Keratinocyte (primary cell): ENCODE results near the gene NOD2. TPM values are rescaled to one million over a fixed set of nuclear protein-coding genes. Genes with fewer than 3 reads are reported as not detected.

Experiments
- DNase-seq: peaks from one replicate; pipeline ENCODE4 v3.0.0-alpha.2; 2011; ENCODE audit warnings: low read depth, missing footprints, low spot score
- FAIRE-seq: peaks from 2 replicates; lab custom pipeline; 2011; peaks lifted over from hg19 to GRCh38; lab: Jason Lieb, UNC
- H2AFZ ChIP-seq: 2 replicates; pipeline ENCODE4 v1.6.0; 2012; ENCODE audit warnings: low read length, control low read depth, inconsistent platforms; ENCODE audit not compliant: control insufficient read depth
- H3K27ac ChIP-seq: 2 replicates; pipeline ENCODE4 v1.5.1; 2011; ENCODE audit warnings: low read length; ENCODE audit not compliant: control insufficient read depth, insufficient read depth
- H3K27me3 ChIP-seq: 3 replicates; pipeline ENCODE4 v1.6.0; 2011; ENCODE audit warnings: low read length; ENCODE audit not compliant: control insufficient read depth, insufficient read depth; ENCODE audit errors: extremely low read depth
- H3K36me3 ChIP-seq, 2 experiments: 2 replicates in 1 of 2; 3 replicates in 1 of 2; pipeline ENCODE4 v1.5.1; 2011; ENCODE audit warnings: low read length in 2 of 2, mild to moderate bottlenecking in 1 of 2; ENCODE audit not compliant: control insufficient read depth in 2 of 2, insufficient read depth in 2 of 2; ENCODE audit errors: extremely low read depth in 1 of 2
- H3K4me1 ChIP-seq: 3 replicates; pipeline ENCODE4 v1.5.1; 2011; ENCODE audit warnings: low read length; ENCODE audit not compliant: control insufficient read depth, insufficient read depth; ENCODE audit errors: extremely low read depth
- H3K4me2 ChIP-seq: 3 replicates; pipeline ENCODE4 v1.6.0; 2011; ENCODE audit warnings: low read depth, low read length; ENCODE audit not compliant: control insufficient read depth, insufficient read depth; ENCODE audit errors: extremely low read depth
- H3K4me3 ChIP-seq, 3 experiments: fragments of 200-600 bp in 1 of 3; sonication (generic) in 1 of 3; 2 replicates in 2 of 3; 3 replicates in 1 of 3; pipeline ENCODE4 v1.5.1; 2011 to 2016; ENCODE audit warnings: low read length in 3 of 3, mild to moderate bottlenecking in 3 of 3, control low read depth in 2 of 3, inconsistent platforms in 1 of 3, low read depth in 1 of 3, mixed read lengths in 1 of 3, mixed run types in 1 of 3, moderate library complexity in 1 of 3; ENCODE audit not compliant: control insufficient read depth in 2 of 3, insufficient read depth in 2 of 3; ENCODE audit errors: extremely low read depth in 1 of 3
- H3K79me2 ChIP-seq: 2 replicates; pipeline ENCODE4 v1.6.0; 2012; ENCODE audit warnings: low read length; ENCODE audit not compliant: control insufficient read depth, insufficient read depth
- H3K9ac ChIP-seq: 3 replicates; pipeline ENCODE4 v1.6.0; 2011; ENCODE audit warnings: low read length; ENCODE audit not compliant: control insufficient read depth, insufficient read depth; ENCODE audit errors: extremely low read depth
- H3K9me1 ChIP-seq: 3 replicates; pipeline ENCODE4 v1.6.0; 2011; ENCODE audit warnings: low read length; ENCODE audit not compliant: control insufficient read depth, insufficient read depth; ENCODE audit errors: extremely low read depth
- H3K9me3 ChIP-seq: 2 replicates; pipeline ENCODE4 v1.5.1; 2012; ENCODE audit warnings: low read depth, low read length; ENCODE audit not compliant: control insufficient read depth
- H4K20me1 ChIP-seq: 3 replicates; pipeline ENCODE4 v1.6.0; 2011; ENCODE audit warnings: low read length; ENCODE audit not compliant: control insufficient read depth, insufficient read depth; ENCODE audit errors: extremely low read depth
- CTCF ChIP-seq, 3 experiments: IDR thresholded peaks in 1 of 3; conservative IDR thresholded peaks in 1 of 3; optimal IDR thresholded peaks in 1 of 3; 2 replicates in 2 of 3; 3 replicates in 1 of 3; pipeline versions ENCODE3 to v1.5.1; 2011; ENCODE audit warnings: low read length in 3 of 3, mild to moderate bottlenecking in 3 of 3, moderate library complexity in 2 of 3, control low read depth in 1 of 3, inconsistent platforms in 1 of 3; ENCODE audit not compliant: insufficient read depth in 2 of 3; ENCODE audit errors: extremely low read depth in 1 of 3
- EZH2 ChIP-seq: IDR thresholded peaks from one replicate; pipeline ENCODE4 v1.6.1; 2012; ENCODE audit warnings: inconsistent platforms, mild to moderate bottlenecking, low read length, moderate library complexity
- dilution Hi-C: fragments of 300-500 bp; cut with MboI; formaldehyde crosslinking; loops from one replicate; pipeline ENCODE4 v1.7.0; 2020; ENCODE audit warnings: low sequenced_read_pairs; ENCODE audit not compliant: extremely low pct_ligation_motif_present
- polyA plus RNA-seq, 5 experiments: library from polyadenylated mRNA; depleted of rRNA in 3 of 5; stranded (reverse) in 3 of 5; stranded (forward) in 1 of 5; unstranded in 1 of 5; fragments of >200 nt; gene quantifications; 1 replicate in 1 of 5; 2 replicates in 3 of 5; 3 replicates in 1 of 5; pipeline versions ENCODE4 v1.2.1 to v1.2.3, GENCODE V29; 2011 to 2012; ENCODE audit warnings: missing spikeins in 2 of 5, low read depth in 1 of 5, low replicate concordance in 1 of 5

NOD2 gene
- polyA plus RNA-seq, 1 donor (not counting 4 experiments of a cell fraction or from before 2014, with no cell fraction given) = 0.80 TPM

- peak overlapping the region; percentile 62 for H3K9ac ChIP-seq
- peaks cover 14% of the 10 kb centered on the region for H3K79me2 ChIP-seq
- TF ChIP-seq EZH2 (no peak), CTCF (optimal IDR thresholded peaks at IDR 0.05 in 1 of 3, IDR thresholded peaks at IDR 0.05 in 1 of 3, conservative IDR thresholded peaks at IDR 0.05 in 1 of 3; ENCODE audit: extremely low read depth in 1 of 3, insufficient read depth in 2 of 3, low read length in 3 of 3) (no peak)
- H3K4me2 ChIP-seq = peak overlapping the region; percentile 85
- H3K4me3 ChIP-seq = peak overlapping the region; percentile 28 to 75 (median 48)
- DNase-seq (no peak), FAIRE-seq (peak; percentile 91)
- H3K36me3 ChIP-seq = no peaks in the 10 kb centered on the region
- peaks cover 2% of the 10 kb centered on the region for H3K9me1 ChIP-seq
- H3K4me1 ChIP-seq = peaks cover 43% of the 10 kb centered on the region
- dilution Hi-C loops = no loop called here
- no peaks in the 10 kb centered on the region for H4K20me1 ChIP-seq
- peak overlapping the region; percentile 69 for H2AFZ ChIP-seq
- peaks cover 2% of the 10 kb centered on the region for H3K27me3 ChIP-seq
- no peaks in the 10 kb centered on the region for H3K9me3 ChIP-seq
- H3K27ac ChIP-seq = peak overlapping the region; percentile 81
Measured at GRCh38 chr16:50741225-50741780, 47.9 kb downstream of the NOD2 start.

- Histone ChIP-seq H3K27ac (peak within 1 kb of the TSS; percentile 93), H3K9ac (peak within 1 kb of the TSS; percentile 94), H3K4me1 (peaks cover 43% of the 10 kb centered on the region), H3K9me1 (peaks cover 2% of the 10 kb centered on the region), H3K27me3 (no peaks in the 10 kb centered on the region), H4K20me1 (no peaks in the 10 kb centered on the region), H2AFZ (peak within 1 kb of the TSS; percentile 69), H3K4me2 (peak within 1 kb of the TSS; percentile 94), H3K9me3 (no peaks in the 10 kb centered on the region), H3K79me2 (peaks cover 14% of the 10 kb centered on the region), H3K4me3 (peak within 1 kb of the TSS; percentile 81 to 87 (median 85)), H3K36me3 (no peaks in the 10 kb centered on the region)
- dilution Hi-C loops = no loop called here
- DNase-seq (peak; percentile 92), FAIRE-seq (no peak)
- TF ChIP-seq EZH2 (no peak), CTCF (optimal IDR thresholded peaks at IDR 0.05 in 1 of 3, IDR thresholded peaks at IDR 0.05 in 1 of 3, conservative IDR thresholded peaks at IDR 0.05 in 1 of 3; ENCODE audit: extremely low read depth in 1 of 3, insufficient read depth in 2 of 3, low read length in 3 of 3) (no peak)
Measured at GRCh38 chr16:50741781-50742575, 48.6 kb downstream of the NOD2 start, which contains the start of gene CYLD. Gene CYLD (plus strand): TSS chr16:50742086. CDS start chr16:50749699, 7,613 bp downstream.
